22Rv1 (cell line): Measurements from ENCODE around the gene CDYL.

Source experiments
- H3K27ac ChIP-seq: fragments of 450-650 bp; 2 replicates; pipeline ENCODE4 v1.5.1; 2017
- CTCF ChIP-seq: fragments of 450-650 bp; IDR thresholded peaks from 2 replicates; pipeline ENCODE4 v1.5.1; 2017; ENCODE audit warnings: mild to moderate bottlenecking
- ZFX ChIP-seq: fragments of 450-650 bp; IDR thresholded peaks from 2 replicates; pipeline ENCODE4 v1.6.1; 2017; ENCODE audit warnings: antibody characterized with exemption, borderline replicate concordance

Gene CDYL

GRCh38 chr6:4947716-4948115, 171.5 kb downstream of the CDYL start:
- TF ChIP-seq CTCF (no peak), ZFX (no peak)
- H3K27ac ChIP-seq, result no peak overlapping the region

GRCh38 chr6:4948781-4949450, 172.7 kb downstream of the CDYL start:
- TF ChIP-seq CTCF (no peak), ZFX (no peak)
- H3K27ac ChIP-seq, result no peak overlapping the region

GRCh38 chr6:4950076-4950475, 173.9 kb downstream of the CDYL start:
- H3K27ac ChIP-seq, result no peak overlapping the region
- no peak for TF ChIP-seq CTCF
- no peak for TF ChIP-seq ZFX

- H3K27ac ChIP-seq, result no peak overlapping the region
- no peak for TF ChIP-seq CTCF
- no peak for TF ChIP-seq ZFX
These were observed 174.8 kb downstream of the CDYL start for GRCh38 chr6:4950836-4951533.

- TF ChIP-seq CTCF (no peak), ZFX (no peak)
- H3K27ac ChIP-seq, result no peak overlapping the region
These were observed 177.2 kb downstream of the CDYL start for GRCh38 chr6:4953440-4953839.

- no peak overlapping the region for H3K27ac ChIP-seq
- TF ChIP-seq ZFX (no peak), CTCF (no peak)
These were observed 180.4 kb downstream of the CDYL start for GRCh38 chr6:4956625-4957024.

GRCh38 chr6:4957521-4958231, 181.5 kb downstream of the CDYL start:
- no peak overlapping the region for H3K27ac ChIP-seq
- TF ChIP-seq ZFX, result no peak
- TF ChIP-seq CTCF, result peak; percentile 57
